H9 (cell line): ENCODE data around the gene SYDE1. TPM values are rescaled to one million over a fixed set of nuclear protein-coding genes. Genes with fewer than 3 reads are reported as not detected.

Experiments used
- DNase-seq: peaks from one replicate; pipeline ENCODE4 v3.0.0-alpha.2; 2017
- H2AFZ ChIP-seq: one replicate; pipeline ENCODE4 v1.6.1; 2013; ENCODE audit warnings: mild to moderate bottlenecking, low read length, control low read depth, moderate library complexity
- H2AK5ac ChIP-seq: 2 replicates; pipeline ENCODE4 v1.6.1; 2013; ENCODE audit warnings: low read length, control low read depth, mixed read lengths; ENCODE audit not compliant: insufficient read length
- H2BK120ac ChIP-seq: one replicate; pipeline ENCODE4 v1.6.1; 2013; ENCODE audit warnings: low read depth, mild to moderate bottlenecking, low read length, control low read depth, inconsistent platforms; ENCODE audit not compliant: poor library complexity, severe bottlenecking
- H2BK12ac ChIP-seq: 2 replicates; pipeline ENCODE4 v1.6.1; 2013; ENCODE audit warnings: low read length, control low read depth, mixed read lengths, low read depth; ENCODE audit not compliant: insufficient read length
- H2BK15ac ChIP-seq: 2 replicates; pipeline ENCODE4 v1.6.1; 2013; ENCODE audit warnings: low read depth, low read length, control low read depth
- H2BK20ac ChIP-seq: one replicate; pipeline ENCODE4 v1.6.1; 2013; ENCODE audit warnings: low read depth, mild to moderate bottlenecking, low read length, control low read depth, inconsistent platforms; ENCODE audit not compliant: poor library complexity, severe bottlenecking
- H2BK5ac ChIP-seq: 2 replicates; pipeline ENCODE4 v1.6.1; 2013; ENCODE audit warnings: low read length, control low read depth, mixed read lengths; ENCODE audit not compliant: insufficient read length
- H3K14ac ChIP-seq: 2 replicates; pipeline ENCODE4 v1.6.1; 2013; ENCODE audit warnings: low read length, control low read depth; ENCODE audit not compliant: insufficient read depth
- H3K18ac ChIP-seq: 2 replicates; pipeline ENCODE4 v1.6.1; 2013; ENCODE audit warnings: low read depth, mild to moderate bottlenecking, mixed read lengths, low read length, control low read depth; ENCODE audit not compliant: insufficient read length
- H3K23ac ChIP-seq: 2 replicates; pipeline ENCODE4 v1.6.1; 2013; ENCODE audit warnings: low read length, control low read depth, mixed read lengths, low read depth; ENCODE audit not compliant: insufficient read length
- H3K23me2 ChIP-seq: 2 replicates; pipeline ENCODE4 v1.6.1; 2013; ENCODE audit warnings: low read depth, mild to moderate bottlenecking, mixed read lengths, low read length, control low read depth; ENCODE audit not compliant: insufficient read length, poor library complexity, severe bottlenecking
- H3K27ac ChIP-seq: 2 replicates; pipeline ENCODE4 v1.5.1; 2013; ENCODE audit warnings: low read length, control low read depth, mixed read lengths, low read depth; ENCODE audit not compliant: insufficient read length
- H3K27me3 ChIP-seq: 2 replicates; pipeline ENCODE4 v1.6.1; 2013; ENCODE audit warnings: low read length, control low read depth, inconsistent platforms; ENCODE audit not compliant: insufficient read depth
- H3K4ac ChIP-seq: 2 replicates; pipeline ENCODE4 v1.6.1; 2013; ENCODE audit warnings: low read depth, mild to moderate bottlenecking, control low read depth, inconsistent platforms, low read length, moderate library complexity
- H3K4me1 ChIP-seq: 2 replicates; pipeline ENCODE4 v1.6.1; 2013; ENCODE audit warnings: low read length, control low read depth, inconsistent platforms; ENCODE audit not compliant: insufficient read depth
- H3K4me2 ChIP-seq: 2 replicates; pipeline ENCODE4 v1.6.1; 2013; ENCODE audit warnings: low read length, control low read depth, mixed read lengths; ENCODE audit not compliant: insufficient read length, insufficient read depth
- H3K56ac ChIP-seq: 2 replicates; pipeline ENCODE4 v1.6.1; 2013; ENCODE audit warnings: low read depth, mild to moderate bottlenecking, mixed read lengths, low read length, control low read depth; ENCODE audit not compliant: insufficient read length
- H3K79me1 ChIP-seq: 2 replicates; pipeline ENCODE4 v1.6.1; 2013; ENCODE audit warnings: low read depth, mild to moderate bottlenecking, moderate library complexity, low read length, control low read depth, inconsistent platforms; ENCODE audit not compliant: insufficient read depth, poor library complexity, severe bottlenecking
- H3K79me2 ChIP-seq: 2 replicates; pipeline ENCODE4 v1.6.1; 2013; ENCODE audit warnings: low read length, control low read depth, inconsistent platforms; ENCODE audit not compliant: insufficient read depth
- H3K9ac ChIP-seq: 2 replicates; pipeline ENCODE4 v1.6.1; 2013; ENCODE audit warnings: low read length, control low read depth, mixed read lengths; ENCODE audit not compliant: insufficient read length; ENCODE audit errors: extremely low read depth
- H3K9me3 ChIP-seq: one replicate; pipeline ENCODE4 v1.6.1; 2013; ENCODE audit warnings: low read depth, low read length, inconsistent platforms; ENCODE audit not compliant: control insufficient read depth
- H3T11ph ChIP-seq: one replicate; pipeline ENCODE4 v1.6.1; 2013; ENCODE audit warnings: mild to moderate bottlenecking, low read length, control low read depth, inconsistent platforms
- H4K20me1 ChIP-seq: one replicate; pipeline ENCODE4 v1.6.1; 2013; ENCODE audit not compliant: control insufficient read depth, insufficient read length, insufficient read depth
- H4K5ac ChIP-seq: 2 replicates; pipeline ENCODE4 v1.6.1; 2013; ENCODE audit warnings: low read depth, mild to moderate bottlenecking, mixed read lengths, low read length, control low read depth; ENCODE audit not compliant: insufficient read length
- H4K8ac ChIP-seq: replicated peaks from 2 replicates; pipeline ENCODE4 v1.6.1; 2013; ENCODE audit warnings: low read length, control low read depth, mixed read lengths, low read depth; ENCODE audit not compliant: insufficient read length
- H4K91ac ChIP-seq: 2 replicates; pipeline ENCODE4 v1.6.1; 2013; ENCODE audit warnings: low read depth, mild to moderate bottlenecking, moderate library complexity, mixed read lengths, low read length, control low read depth; ENCODE audit not compliant: insufficient read length
- H3K27ac Mint-ChIP-seq, 3 experiments: 2 replicates in 2 of 3; 3 replicates in 1 of 3; pipeline ENCODE4 v1.8.0; 2020 to 2021; ENCODE audit warnings: mixed read lengths in 3 of 3, mild to moderate bottlenecking in 1 of 3, moderate library complexity in 1 of 3
- H3K27me3 Mint-ChIP-seq: 2 replicates; pipeline ENCODE4 v1.8.0; 2021; ENCODE audit warnings: low read depth, mild to moderate bottlenecking, moderate library complexity, mixed read lengths
- H3K36me3 Mint-ChIP-seq, 3 experiments: 2 replicates in 2 of 3; 3 replicates in 1 of 3; pipeline ENCODE4 v1.8.0; 2020 to 2021; ENCODE audit warnings: low read depth in 3 of 3, mixed read lengths in 3 of 3; ENCODE audit not compliant: insufficient read depth in 1 of 3
- H3K4me1 Mint-ChIP-seq, 2 experiments: 2 replicates each; pipeline ENCODE4 v1.8.0; 2020; ENCODE audit warnings: mixed read lengths in 2 of 2
- H3K4me3 Mint-ChIP-seq, 2 experiments: 2 replicates in 1 of 2; 3 replicates in 1 of 2; pipeline ENCODE4 v1.8.0; 2020 to 2021; ENCODE audit warnings: mild to moderate bottlenecking in 2 of 2, mixed read lengths in 2 of 2, moderate library complexity in 1 of 2
- H3K9me3 Mint-ChIP-seq, 2 experiments: 2 replicates in 1 of 2; 3 replicates in 1 of 2; pipeline ENCODE4 v1.8.0; 2020; ENCODE audit warnings: mild to moderate bottlenecking in 2 of 2, mixed read lengths in 2 of 2, moderate library complexity in 1 of 2
- CTCF ChIP-seq: fragments of 200-600 bp; sonication (generic); conservative IDR thresholded peaks from 3 replicates; pipeline ENCODE4 v1.8.0; 2021; ENCODE audit warnings: antibody characterized with exemption, mild to moderate bottlenecking
- WGBS: extraction: QIAGEN DNeasy Blood & Tissue Kit; methylation state at CpG from one replicate; pipeline ENCODE4 v1.1.7; 2013; ENCODE audit warnings: missing lambda C conversion rate, low lambda C conversion rate, mixed read lengths; ENCODE audit not compliant: insufficient read length; ENCODE audit errors: extremely low coverage; 5-methylcytosine and 5-hydroxymethylcytosine counted together
- total RNA-seq: library from RNA; stranded (reverse); gene quantifications from 2 replicates; pipeline ENCODE4 v1.2.1, GENCODE V29; 2021

The SYDE1 gene
- total RNA-seq, 1 experiment from 2014 or later = 21.4 TPM

- H3T11ph ChIP-seq = no peak overlapping the region
- H3K27ac Mint-ChIP-seq = no peak overlapping the region; a peak in 1 of 7 replicates
- no peak overlapping the region for H3K4me3 Mint-ChIP-seq
- no peaks in the 10 kb centered on the region for H3K27me3 ChIP-seq
- no peak overlapping the region for H4K8ac ChIP-seq
- H3K9me3 Mint-ChIP-seq = no peaks in the 10 kb centered on the region; a peak in 2 of 5 replicates
- H3K56ac ChIP-seq = no peak overlapping the region
- H3K23me2 ChIP-seq = peaks cover 7% of the 10 kb centered on the region
- H2BK20ac ChIP-seq = no peak overlapping the region
- H3K9ac ChIP-seq = no peak overlapping the region
- H2AK5ac ChIP-seq = no peak overlapping the region
- H4K5ac ChIP-seq = no peak overlapping the region
- no peak for DNase-seq
- H3K9me3 ChIP-seq = no peaks in the 10 kb centered on the region
- H2BK15ac ChIP-seq = no peak overlapping the region
- no peak overlapping the region for H2BK12ac ChIP-seq
- H3K4me2 ChIP-seq = no peak overlapping the region
- no peak overlapping the region for H3K23ac ChIP-seq
- TF ChIP-seq CTCF = no peak
- H2AFZ ChIP-seq = no peak overlapping the region
- H2BK5ac ChIP-seq = no peak overlapping the region
- H3K4me1 Mint-ChIP-seq = peaks cover 11 to 13% of the 10 kb centered on the region in 2 experiments
- H3K4ac ChIP-seq = no peak overlapping the region
- no CpG with 5 or more reads among the region's 6 CpGs for WGBS
- no peaks in the 10 kb centered on the region for H4K20me1 ChIP-seq
- peaks cover 0 to 3% (median 2%) of the 10 kb centered on the region in 3 experiments; a peak in 4 of 7 replicates for H3K36me3 Mint-ChIP-seq
- H3K18ac ChIP-seq = no peak overlapping the region
- no peak overlapping the region for H3K14ac ChIP-seq
- no peak overlapping the region for H2BK120ac ChIP-seq
- peaks cover 3% of the 10 kb centered on the region for H3K79me1 ChIP-seq
- peaks cover 3% of the 10 kb centered on the region for H3K27me3 Mint-ChIP-seq
- H3K27ac ChIP-seq = no peak overlapping the region
- H4K91ac ChIP-seq = no peak overlapping the region
- H3K79me2 ChIP-seq = no peaks in the 10 kb centered on the region; the same call in 1 of the 2 replicates
- H3K4me1 ChIP-seq = no peaks in the 10 kb centered on the region
Observed at GRCh38 chr19:15128162-15128770, 21.1 kb downstream of the SYDE1 start.
